Transverse colon (tissue), 3 donors: Measurements from ENCODE around the gene KCNA2.

Source experiments
- EP300 ChIP-seq: sonication (generic); formaldehyde crosslinking; IDR thresholded peaks from one replicate; pipeline ENCODE4 v1.6.1; 2017; ENCODE audit warnings: antibody characterized with exemption, low read depth
- TF ChIP-seq, protein P1 (sequence below), 5 experiments: fragments of 200-600 bp in 3 of 5; fragments of 450-650 bp in 2 of 5; sonication (generic) in 3 of 5; IDR thresholded peaks; 1 replicate in 2 of 5; 2 replicates in 3 of 5; pipeline ENCODE4 v1.5.1; 2016 to 2017; ENCODE audit warnings: antibody characterized with exemption in 5 of 5, inconsistent platforms in 3 of 5, mild to moderate bottlenecking in 2 of 5, moderate library complexity in 1 of 5

DNA sequence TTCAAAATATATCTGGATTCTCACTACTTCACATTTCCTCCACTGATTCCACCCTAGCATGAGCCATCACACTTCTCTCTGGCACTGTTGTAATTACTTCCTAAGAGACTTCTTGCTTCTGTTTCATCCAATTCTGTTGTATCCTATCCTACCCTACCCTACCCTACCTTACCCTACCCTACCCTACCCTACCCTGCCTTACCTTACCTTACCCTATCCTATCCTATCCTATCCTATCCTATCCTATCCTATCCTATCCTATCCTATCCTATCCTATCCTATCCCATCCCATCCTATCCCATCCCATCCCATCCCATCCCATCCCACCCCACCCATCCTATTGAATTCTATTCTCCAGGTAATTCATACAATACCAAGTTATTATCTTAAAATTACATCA lies 29.7 kb downstream of the KCNA2 start:
- TF ChIP-seq, protein P1, sequence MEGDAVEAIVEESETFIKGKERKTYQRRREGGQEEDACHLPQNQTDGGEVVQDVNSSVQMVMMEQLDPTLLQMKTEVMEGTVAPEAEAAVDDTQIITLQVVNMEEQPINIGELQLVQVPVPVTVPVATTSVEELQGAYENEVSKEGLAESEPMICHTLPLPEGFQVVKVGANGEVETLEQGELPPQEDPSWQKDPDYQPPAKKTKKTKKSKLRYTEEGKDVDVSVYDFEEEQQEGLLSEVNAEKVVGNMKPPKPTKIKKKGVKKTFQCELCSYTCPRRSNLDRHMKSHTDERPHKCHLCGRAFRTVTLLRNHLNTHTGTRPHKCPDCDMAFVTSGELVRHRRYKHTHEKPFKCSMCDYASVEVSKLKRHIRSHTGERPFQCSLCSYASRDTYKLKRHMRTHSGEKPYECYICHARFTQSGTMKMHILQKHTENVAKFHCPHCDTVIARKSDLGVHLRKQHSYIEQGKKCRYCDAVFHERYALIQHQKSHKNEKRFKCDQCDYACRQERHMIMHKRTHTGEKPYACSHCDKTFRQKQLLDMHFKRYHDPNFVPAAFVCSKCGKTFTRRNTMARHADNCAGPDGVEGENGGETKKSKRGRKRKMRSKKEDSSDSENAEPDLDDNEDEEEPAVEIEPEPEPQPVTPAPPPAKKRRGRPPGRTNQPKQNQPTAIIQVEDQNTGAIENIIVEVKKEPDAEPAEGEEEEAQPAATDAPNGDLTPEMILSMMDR (IDR thresholded peaks at IDR 0.05): no peak
- TF ChIP-seq EP300: no peak
